Esophagus squamous epithelium (tissue), 5 donors: ENCODE measurements around the gene SCNN1G. TPM values are rescaled to one million over a fixed set of nuclear protein-coding genes. Genes with fewer than 3 reads are reported as not detected.
A peak's percentile ranks its signal among the peaks of the same experiment; 100 is the strongest.

Source experiments
- DNase-seq: peaks from one replicate; lab custom pipeline; 2025; lab: John Stamatoyannopoulos, UW
- H3K27ac ChIP-seq, 4 donors: fragments of 200-600 bp; sonication (generic); one replicate each; pipeline ENCODE4 v1.5.1; 2016 to 2019; ENCODE audit warnings: mild to moderate bottlenecking in 1 of 4
- H3K27me3 ChIP-seq, 4 donors: fragments of 200-600 bp; sonication (generic); 1 replicate in 3 of 4; 2 replicates in 1 of 4; pipeline versions ENCODE4 v1.5.1 to v1.6.0; 2017 to 2021; ENCODE audit warnings: antibody characterized with exemption in 1 of 4
- H3K36me3 ChIP-seq, 3 donors: fragments of 200-600 bp; sonication (generic); one replicate each; pipeline ENCODE4 v1.5.1; 2016 to 2019
- H3K4me1 ChIP-seq, 3 donors: fragments of 200-600 bp; sonication (generic); one replicate each; pipeline ENCODE4 v1.5.1; 2017 to 2019
- H3K4me3 ChIP-seq, 4 donors: fragments of 200-600 bp; sonication (generic); 1 replicate in 3 of 4; 2 replicates in 1 of 4; pipeline ENCODE4 v1.5.1; 2016 to 2019; ENCODE audit warnings: mild to moderate bottlenecking in 2 of 4, moderate library complexity in 1 of 4
- H3K9me3 ChIP-seq, 3 donors: fragments of 200-600 bp; sonication (generic); one replicate each; pipeline ENCODE4 v1.5.1; 2016 to 2019
- POLR2A ChIP-seq, 4 donors: fragments of 450-650 bp; IDR thresholded peaks; one replicate each; pipeline ENCODE4 v1.6.1; 2017; ENCODE audit warnings: antibody characterized with exemption in 4 of 4, mild to moderate bottlenecking in 4 of 4, moderate library complexity in 3 of 4
- WGBS, 2 donors: methylation state at CpG; one replicate each; pipeline ENCODE4 v1.1.5; 2018; 5-methylcytosine and 5-hydroxymethylcytosine counted together
- intact Hi-C: fragments of 100-400 bp; cut with DNase I; formaldehyde crosslinking; loops from one replicate; pipeline ENCODE4 v1.15.0; 2022
- total RNA-seq, 4 donors: library from RNA; depleted of rRNA; stranded (reverse); fragments of >200 nt; gene quantifications; one replicate each; pipeline ENCODE4 v1.1.0, GENCODE V29; 2016
- TF ChIP-seq, protein P1 (sequence below), 6 experiments: fragments of 450-650 bp in 4 of 6; fragments of 200-600 bp in 2 of 6; sonication (generic) in 2 of 6; IDR thresholded peaks; one replicate each; pipeline ENCODE4 v1.5.1; 2016 to 2019; ENCODE audit warnings: antibody characterized with exemption in 6 of 6, mild to moderate bottlenecking in 4 of 6, moderate library complexity in 4 of 6
- donor health status: DM: yes; HTN: yes; CAD: no.

SCNN1G gene
- total RNA-seq, 4 donors from 2014 or later = 5.0 to 10.8 (median 7.0) TPM

DNA sequence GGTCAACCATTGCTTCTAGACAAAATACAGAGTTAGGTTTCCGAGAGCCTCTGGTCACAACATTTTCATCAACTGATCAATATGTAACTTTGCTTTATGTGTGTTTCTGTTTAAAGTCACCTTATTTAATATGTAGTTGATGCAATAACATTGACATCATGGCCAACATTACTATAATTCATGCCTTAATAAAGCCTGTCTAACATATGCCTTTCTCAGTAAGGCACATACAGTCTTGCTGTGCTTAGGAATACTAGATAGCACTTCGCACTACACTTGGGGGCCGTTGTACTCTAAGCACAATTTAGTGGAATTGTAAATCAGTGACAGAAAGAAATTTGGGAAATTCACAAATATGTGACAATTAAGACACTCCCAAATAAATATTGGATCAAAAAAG is 9.6 kb upstream of the SCNN1G start:
- H3K27ac ChIP-seq = no peak overlapping the region
- no peaks in the 10 kb centered on the region for H3K4me1 ChIP-seq
- no peaks in the 10 kb centered on the region for H3K36me3 ChIP-seq
- DNase-seq = no peak
- no peak overlapping the region for H3K4me3 ChIP-seq
- intact Hi-C loops = loop anchor here (10.0 kb wide), 1 partner anchor 108 kb away; no protein-coding TSS in a partner anchor
- 60 to 63% methylated on average over 3 of the region's 3 CpGs for WGBS, 2 donors
- H3K9me3 ChIP-seq = no peaks in the 10 kb centered on the region
- H3K27me3 ChIP-seq = peaks cover 0 to 25% (median 0%) of the 10 kb centered on the region in 4 donors
- TF ChIP-seq, protein P1, sequence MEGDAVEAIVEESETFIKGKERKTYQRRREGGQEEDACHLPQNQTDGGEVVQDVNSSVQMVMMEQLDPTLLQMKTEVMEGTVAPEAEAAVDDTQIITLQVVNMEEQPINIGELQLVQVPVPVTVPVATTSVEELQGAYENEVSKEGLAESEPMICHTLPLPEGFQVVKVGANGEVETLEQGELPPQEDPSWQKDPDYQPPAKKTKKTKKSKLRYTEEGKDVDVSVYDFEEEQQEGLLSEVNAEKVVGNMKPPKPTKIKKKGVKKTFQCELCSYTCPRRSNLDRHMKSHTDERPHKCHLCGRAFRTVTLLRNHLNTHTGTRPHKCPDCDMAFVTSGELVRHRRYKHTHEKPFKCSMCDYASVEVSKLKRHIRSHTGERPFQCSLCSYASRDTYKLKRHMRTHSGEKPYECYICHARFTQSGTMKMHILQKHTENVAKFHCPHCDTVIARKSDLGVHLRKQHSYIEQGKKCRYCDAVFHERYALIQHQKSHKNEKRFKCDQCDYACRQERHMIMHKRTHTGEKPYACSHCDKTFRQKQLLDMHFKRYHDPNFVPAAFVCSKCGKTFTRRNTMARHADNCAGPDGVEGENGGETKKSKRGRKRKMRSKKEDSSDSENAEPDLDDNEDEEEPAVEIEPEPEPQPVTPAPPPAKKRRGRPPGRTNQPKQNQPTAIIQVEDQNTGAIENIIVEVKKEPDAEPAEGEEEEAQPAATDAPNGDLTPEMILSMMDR (IDR thresholded peaks at IDR 0.05) = no peak
- no peak for TF ChIP-seq POLR2A (IDR thresholded peaks at IDR 0.05)

DNA sequence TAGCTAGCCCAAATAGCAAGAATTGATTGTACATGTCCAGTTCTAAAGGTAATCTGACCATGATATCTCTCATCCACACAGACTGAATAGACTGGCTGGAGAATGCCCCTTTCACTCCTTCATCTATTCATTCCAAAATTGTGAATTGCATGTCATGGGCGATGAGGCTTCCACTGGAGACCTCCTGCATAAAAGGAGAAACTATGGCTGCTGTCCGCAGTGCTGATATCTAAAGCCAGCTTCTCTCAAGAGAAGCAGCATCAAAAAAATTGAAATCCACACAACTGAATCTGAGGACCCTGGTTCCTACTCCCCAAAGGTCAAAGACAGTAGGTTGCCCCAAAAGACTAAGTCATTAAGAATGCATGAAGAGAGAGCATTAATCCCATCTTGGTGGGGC is 7.9 kb upstream of the SCNN1G start:
- no peaks in the 10 kb centered on the region for H3K36me3 ChIP-seq
- no peaks in the 10 kb centered on the region for H3K9me3 ChIP-seq
- TF ChIP-seq, protein P1 (IDR thresholded peaks at IDR 0.05) = no peak
- TF ChIP-seq POLR2A (IDR thresholded peaks at IDR 0.05) = no peak
- no peaks in the 10 kb centered on the region for H3K4me1 ChIP-seq
- H3K4me3 ChIP-seq = no peak overlapping the region
- intact Hi-C loops = loop anchor here (10.0 kb wide), 1 partner anchor 110 kb away; no protein-coding TSS in a partner anchor
- 40 to 49% methylated on average over 1 to 2 of the region's 2 CpGs for WGBS, 2 donors
- H3K27me3 ChIP-seq = peaks cover 0 to 25% (median 0%) of the 10 kb centered on the region in 4 donors
- no peak overlapping the region for H3K27ac ChIP-seq
- DNase-seq = no peak

DNA sequence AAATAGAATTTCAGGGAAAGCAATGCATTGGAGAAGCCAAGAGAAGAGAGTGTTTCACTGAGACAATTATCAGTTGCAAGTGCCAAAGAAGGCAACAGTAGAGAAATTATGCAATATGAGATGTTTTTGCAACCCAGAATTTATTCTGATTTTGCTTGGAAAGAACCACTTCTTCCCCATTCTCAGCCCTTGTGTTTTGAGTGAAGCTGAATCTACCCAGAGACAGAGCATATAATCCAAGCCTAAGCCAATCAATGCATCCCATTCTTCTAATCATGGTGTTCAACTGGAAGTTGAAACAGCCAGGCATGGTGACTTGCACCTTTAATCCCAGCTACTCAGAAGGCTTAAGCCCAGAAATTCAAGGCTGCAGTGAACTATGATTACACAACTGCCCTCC is 6.9 kb upstream of the SCNN1G start:
- TF ChIP-seq POLR2A (IDR thresholded peaks at IDR 0.05) = no peak
- TF ChIP-seq, protein P1 (IDR thresholded peaks at IDR 0.05) = no peak
- intact Hi-C loops = loop anchor here (10.0 kb wide), 1 partner anchor 111 kb away; no protein-coding TSS in a partner anchor
- H3K9me3 ChIP-seq = no peaks in the 10 kb centered on the region
- no peaks in the 10 kb centered on the region for H3K4me1 ChIP-seq
- H3K27ac ChIP-seq = no peak overlapping the region
- no peak for DNase-seq
- no peak overlapping the region for H3K4me3 ChIP-seq
- H3K27me3 ChIP-seq = peaks cover 0 to 33% (median 0%) of the 10 kb centered on the region in 4 donors
- no peaks in the 10 kb centered on the region for H3K36me3 ChIP-seq

DNA sequence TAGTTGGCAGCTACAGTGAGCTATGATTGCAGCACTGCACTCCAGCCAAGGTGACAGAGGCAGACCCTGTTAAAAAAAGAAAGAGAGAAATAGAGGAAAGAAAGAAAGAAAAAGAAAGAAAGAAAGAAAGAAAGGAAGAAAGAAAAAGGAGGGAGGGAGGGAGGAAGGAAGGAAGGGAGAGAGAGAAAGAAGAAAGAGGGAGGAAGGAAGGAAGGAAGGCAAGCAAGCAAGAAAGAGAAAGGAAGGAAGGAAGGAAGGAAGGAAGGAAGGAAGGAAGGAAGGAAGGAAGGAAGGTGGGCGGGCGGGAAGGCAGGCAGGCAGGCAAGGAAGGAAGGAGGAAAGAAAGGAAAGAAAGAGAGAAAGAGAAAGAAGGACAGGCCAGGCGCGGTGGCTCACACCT is 1.0 kb upstream of the SCNN1G start:
- H3K4me1 ChIP-seq = peaks cover 8 to 43% (median 11%) of the 10 kb centered on the region in 3 donors
- H3K36me3 ChIP-seq = peaks cover 0 to 7% (median 0%) of the 10 kb centered on the region in 3 donors
- H3K9me3 ChIP-seq = no peaks in the 10 kb centered on the region
- H3K4me3 ChIP-seq = no peak overlapping the region
- TF ChIP-seq, protein P1 (IDR thresholded peaks at IDR 0.05) = no peak
- TF ChIP-seq POLR2A (IDR thresholded peaks at IDR 0.05) = no peak
- intact Hi-C loops = loop anchor here (5.0 kb wide), 1 partner anchor 251 kb away; no protein-coding TSS in a partner anchor
- no peak overlapping the region for H3K27ac ChIP-seq
- WGBS, 2 donors = 80 to 100% methylated on average over 3 to 4 of the region's 4 CpGs
- no peak for DNase-seq
- H3K27me3 ChIP-seq = peaks cover 0 to 63% (median 5%) of the 10 kb centered on the region in 4 donors

DNA sequence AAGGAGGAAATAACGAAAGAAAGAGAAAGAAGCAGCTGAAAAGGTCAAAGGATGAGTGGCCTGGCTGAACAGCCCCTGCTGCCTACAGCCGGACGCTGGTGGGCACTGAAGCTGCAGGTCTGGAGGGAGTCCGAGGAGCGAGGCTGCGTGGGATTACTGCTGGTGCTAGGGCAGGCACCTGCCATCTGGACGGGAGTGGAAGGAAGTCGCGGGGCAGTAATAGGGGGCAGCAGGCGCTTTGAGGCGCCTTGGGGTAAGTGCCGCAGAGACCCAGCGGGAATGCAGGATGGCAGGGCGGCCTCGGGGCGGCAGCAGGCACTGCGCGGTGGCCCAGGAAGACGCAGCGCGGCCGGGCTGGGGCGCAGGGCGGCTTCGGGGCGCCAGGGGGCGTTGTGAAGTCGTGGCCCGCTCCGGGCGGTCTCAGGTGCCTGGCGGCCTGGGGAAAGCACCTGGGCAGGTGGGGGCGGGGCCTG is 303 bp upstream of the SCNN1G start:
- Histone ChIP-seq H3K27me3 (peaks cover 0 to 56% (median 5%) of the 10 kb centered on the region in 4 donors), H3K36me3 (peaks cover 0 to 14% (median 0%) of the 10 kb centered on the region in 3 donors), H3K27ac (peak overlapping the region in 2 of 4 donors; percentile 62 to 68), H3K4me3 (peak overlapping the region; percentile 50 to 79 (median 62)), H3K9me3 (no peaks in the 10 kb centered on the region), H3K4me1 (peaks cover 8 to 48% (median 11%) of the 10 kb centered on the region in 3 donors)
- WGBS, 2 donors = 6 to 12% methylated on average over 8 to 12 of the region's 33 CpGs
- TF ChIP-seq, protein P1 (IDR thresholded peaks at IDR 0.05) = peak; percentile 84 to 100 (median 98)
- no peak for TF ChIP-seq POLR2A (IDR thresholded peaks at IDR 0.05)
- DNase-seq = no peak
- intact Hi-C loops = loop anchor here (5.0 kb wide), 1 partner anchor 250 kb away; no protein-coding TSS in a partner anchor
